NK-92 (cell line): ENCODE measurements around the gene RNF13.

Source experiments
- DNase-seq: peaks from one replicate; lab custom pipeline; 2025; ENCODE audit not compliant: unreplicated experiment; lab: John Stamatoyannopoulos, UW

The RNF13 gene, protein sequence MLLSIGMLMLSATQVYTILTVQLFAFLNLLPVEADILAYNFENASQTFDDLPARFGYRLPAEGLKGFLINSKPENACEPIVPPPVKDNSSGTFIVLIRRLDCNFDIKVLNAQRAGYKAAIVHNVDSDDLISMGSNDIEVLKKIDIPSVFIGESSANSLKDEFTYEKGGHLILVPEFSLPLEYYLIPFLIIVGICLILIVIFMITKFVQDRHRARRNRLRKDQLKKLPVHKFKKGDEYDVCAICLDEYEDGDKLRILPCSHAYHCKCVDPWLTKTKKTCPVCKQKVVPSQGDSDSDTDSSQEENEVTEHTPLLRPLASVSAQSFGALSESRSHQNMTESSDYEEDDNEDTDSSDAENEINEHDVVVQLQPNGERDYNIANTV

DNA sequence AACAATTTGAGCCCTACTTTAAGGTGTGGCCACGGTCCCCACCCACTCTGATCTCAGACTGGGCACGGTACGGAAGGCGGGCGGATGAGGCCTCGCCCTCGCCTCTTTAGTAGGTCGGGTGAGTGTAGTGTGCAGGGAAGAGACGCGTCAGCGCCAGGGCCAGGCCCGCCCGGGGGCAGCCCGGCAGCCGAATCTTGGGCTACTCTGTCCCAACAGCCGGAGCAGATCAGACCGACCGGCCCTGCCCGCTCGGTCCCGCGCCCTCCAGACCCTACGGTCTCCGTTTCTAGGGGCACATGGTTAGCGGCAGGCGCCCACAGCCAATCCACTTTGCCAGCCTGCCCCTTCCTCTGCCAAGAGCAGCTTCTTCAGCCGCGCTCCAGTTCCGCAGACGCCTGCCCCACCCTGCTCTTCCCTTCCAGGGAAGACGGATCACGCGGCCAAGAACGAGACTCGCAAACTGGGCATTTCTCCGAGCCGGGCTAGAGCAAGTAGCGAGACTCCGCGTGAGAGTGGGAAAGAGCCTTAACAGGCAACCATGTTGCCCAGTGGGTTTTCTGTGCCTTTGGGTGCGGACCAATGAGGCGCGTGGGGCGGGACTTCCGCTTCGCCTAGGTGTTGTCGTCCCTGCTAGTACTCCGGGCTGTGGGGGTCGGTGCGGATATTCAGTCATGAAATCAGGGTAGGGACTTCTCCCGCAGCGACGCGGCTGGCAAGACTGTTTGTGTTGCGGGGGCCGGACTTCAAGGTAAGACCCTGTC is at the start of gene RNF13:
Gene RNF13, plus strand, starts transcription at position 610 of the 761 bp plus-strand sequence. CDS start 32,812 bp downstream, outside the sequence.
- peak; percentile 52 for DNase-seq

DNA sequence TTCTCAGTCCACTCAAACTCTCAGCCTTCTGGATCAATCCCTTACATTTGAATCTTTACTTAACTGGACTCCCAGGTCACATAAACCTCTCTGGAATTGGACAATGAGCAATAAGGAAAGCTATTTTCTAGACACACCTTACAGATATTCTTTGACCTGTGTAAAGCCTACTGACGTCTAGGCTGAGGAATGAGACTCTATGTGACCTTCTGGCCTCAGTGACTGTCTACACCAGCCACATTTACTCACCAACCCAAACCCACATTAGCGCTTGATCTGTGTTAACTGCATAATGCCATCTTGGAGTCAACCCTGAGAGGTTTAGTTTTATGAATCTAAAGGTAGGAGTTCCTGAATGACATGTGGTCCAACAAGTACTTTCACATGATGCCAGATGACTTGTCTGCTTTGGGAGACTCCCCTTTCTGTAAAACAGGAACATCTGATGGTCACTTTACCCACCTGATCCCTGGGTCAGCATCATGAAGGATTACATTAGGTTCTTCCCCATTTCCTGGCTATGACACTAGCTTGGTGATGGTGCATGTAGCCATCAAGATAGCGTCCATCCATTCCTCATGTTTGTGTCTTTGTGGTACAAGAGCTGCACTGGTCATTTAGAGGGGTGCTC is 49.3 kb upstream of the RNF13 start:
- no peak for DNase-seq

DNA sequence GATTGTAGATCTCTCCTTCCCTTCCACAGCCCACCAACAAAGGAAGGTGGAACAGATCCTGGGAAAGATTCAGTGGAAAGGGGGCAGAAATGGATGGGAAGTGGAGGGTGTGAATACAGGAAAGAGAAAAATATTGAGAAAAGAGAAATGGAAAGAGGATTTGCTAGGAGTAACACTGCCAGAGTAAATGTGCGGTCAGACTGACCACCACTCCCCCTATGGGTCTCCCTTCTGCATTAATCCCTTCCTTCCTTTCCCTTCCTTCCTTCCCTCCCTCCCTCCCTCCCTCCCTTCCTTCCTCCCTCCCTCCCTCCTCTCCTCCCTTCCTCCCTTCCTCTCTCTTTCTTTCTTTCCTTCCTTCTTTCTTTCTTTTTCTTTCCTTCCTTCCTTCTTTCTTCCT is 48.7 kb upstream of the RNF13 start:
- no peak for DNase-seq

DNA sequence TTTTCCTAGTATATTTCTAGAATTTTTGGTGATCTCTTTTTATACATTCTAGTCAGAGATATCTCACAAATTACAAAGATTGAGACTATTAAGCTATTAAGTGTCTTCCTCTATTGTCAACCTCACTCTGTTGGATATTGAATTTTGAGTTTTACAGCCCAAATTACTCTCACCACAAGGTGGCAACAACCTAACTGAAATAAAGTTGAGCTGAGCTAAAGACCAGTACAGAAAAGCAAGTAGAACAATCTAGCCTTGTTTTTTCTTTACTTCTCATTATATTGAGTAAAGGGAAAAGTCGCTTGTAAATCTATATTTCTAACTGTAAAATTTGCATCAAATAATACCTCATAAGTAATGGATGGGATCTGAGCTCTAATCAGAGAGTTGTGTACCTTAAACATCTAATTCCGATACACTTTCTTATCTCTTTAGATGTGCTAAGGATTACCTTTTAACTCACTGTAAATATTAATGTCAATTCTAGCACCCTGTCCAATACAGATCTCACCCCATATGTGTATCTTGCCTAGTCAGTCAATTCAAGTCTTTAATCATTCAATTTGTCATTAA is 47.2 kb upstream of the RNF13 start:
- DNase-seq = no peak

DNA sequence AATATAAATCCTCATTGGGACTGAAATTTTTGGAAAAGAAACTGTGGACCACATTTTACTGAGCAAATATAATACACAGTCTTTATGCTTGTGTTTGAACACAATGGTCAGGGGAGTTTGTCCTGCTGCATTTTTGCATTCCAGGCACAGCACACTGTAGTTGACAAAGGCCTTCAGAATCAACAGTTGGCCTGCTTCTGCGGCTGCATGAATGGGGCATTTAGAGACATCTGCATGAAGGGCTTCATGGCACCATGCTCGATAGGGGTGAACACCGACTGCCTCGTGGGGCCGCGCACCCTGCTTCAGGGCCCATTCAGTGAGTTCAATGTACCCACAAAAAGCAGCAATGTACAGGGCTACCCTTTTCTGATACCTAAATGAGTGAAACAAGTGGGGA is 45.3 kb upstream of the RNF13 start:
- no peak for DNase-seq

DNA sequence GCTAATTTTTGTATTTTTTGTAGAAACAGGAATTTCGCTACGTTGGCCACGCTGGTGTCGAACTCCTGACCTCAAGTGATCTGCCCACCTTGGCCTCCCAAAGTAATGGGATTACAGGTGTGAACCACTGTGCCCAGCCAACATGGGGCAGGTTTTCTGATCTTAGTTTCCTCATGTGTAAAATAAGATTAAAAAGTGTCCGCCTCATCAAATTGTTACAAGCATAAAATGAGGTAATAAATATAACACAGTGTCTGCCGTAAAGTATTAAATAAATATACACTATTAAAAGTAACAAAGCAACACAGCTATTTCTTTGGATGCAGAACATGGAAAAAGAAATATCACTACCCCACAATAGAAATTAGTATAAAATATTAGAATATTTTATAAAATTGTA is 44.3 kb upstream of the RNF13 start:
- no peak for DNase-seq

DNA sequence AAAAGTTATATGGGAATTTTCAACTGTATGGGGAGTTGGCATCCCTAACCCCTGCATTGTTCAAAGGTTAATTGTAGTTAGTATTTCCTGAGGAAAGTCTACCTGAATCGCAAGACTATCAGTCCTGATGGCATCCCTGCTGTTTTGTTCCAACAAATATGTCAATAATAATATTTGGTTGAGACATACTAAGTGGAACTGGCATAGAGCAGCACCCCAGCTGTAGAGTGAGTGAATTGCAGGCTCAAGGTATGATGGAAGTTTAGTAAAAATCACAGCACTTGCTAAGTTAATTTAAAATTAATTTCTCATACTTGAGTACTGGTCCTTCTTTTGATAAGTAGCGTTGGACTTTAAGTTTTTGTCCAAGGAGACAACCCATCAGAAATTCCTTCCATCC is 42.8 kb upstream of the RNF13 start:
- no peak for DNase-seq

DNA sequence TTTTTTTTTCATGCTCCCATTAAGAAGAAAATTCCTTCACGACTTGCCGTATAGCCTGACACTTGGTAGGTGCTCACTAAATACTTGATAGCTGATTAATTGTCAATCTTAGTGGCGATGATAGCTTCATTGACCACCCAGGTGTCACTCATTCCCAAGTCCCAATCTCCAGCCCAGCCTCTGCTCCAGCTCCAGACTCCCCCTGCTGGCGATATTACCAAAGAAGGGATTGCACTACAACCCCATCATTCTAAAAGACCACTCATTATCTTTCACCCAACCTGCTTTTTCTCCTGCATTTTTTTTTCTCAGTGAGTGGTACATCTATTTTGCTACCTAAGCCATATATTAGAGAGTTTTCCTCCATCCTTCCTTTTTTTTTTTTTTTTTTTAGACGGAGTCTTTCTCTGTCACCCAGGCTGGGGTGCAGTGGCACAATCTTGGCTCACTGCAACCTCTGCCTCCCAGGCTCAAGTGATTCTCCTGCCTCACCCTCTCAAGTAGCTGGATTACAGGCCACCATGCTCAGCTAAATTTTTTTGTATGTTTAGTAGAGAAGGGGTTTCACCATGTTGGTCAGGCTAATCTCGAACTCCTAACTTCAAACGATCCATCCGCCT is 41.3 kb upstream of the RNF13 start:
- DNase-seq = no peak

DNA sequence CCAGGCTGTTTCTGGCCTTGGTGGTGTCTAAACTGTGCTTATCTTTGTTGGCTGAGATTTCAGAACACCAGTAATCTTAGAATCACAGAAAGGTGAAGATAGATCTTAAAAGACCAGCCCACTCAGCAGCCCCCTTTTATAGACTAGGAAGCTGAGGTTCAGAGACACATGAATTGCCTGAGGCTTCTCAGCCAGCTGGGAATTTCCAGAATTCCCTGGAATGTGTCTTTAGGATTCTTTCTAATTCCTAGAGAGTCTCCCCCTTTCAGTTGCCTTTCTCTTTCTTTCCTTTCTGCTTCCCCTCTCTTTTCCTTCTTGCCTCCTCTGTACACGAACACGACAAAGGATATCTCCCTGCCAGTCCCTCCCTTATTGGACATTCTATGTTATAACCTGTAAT is 40.2 kb upstream of the RNF13 start:
- DNase-seq = no peak

DNA sequence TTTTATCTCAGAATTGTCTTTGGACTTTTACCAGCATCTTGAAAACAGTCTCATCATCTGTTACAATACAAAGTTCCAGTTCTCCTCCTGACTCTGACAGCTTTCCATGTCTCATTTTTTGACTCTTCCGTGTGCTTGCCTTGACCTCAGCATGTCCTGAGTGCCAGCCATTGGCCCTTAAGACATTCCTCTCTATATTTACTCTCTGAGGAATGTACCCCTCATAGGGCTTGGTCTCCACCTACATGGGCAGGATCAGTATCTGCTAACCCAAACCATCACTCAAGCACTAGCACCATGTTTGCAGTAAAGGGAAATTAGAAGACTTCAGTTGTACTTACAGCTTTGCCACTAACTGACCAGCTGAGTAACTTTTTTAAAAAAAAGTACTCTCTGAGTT is 36.8 kb upstream of the RNF13 start:
- DNase-seq = no peak

DNA sequence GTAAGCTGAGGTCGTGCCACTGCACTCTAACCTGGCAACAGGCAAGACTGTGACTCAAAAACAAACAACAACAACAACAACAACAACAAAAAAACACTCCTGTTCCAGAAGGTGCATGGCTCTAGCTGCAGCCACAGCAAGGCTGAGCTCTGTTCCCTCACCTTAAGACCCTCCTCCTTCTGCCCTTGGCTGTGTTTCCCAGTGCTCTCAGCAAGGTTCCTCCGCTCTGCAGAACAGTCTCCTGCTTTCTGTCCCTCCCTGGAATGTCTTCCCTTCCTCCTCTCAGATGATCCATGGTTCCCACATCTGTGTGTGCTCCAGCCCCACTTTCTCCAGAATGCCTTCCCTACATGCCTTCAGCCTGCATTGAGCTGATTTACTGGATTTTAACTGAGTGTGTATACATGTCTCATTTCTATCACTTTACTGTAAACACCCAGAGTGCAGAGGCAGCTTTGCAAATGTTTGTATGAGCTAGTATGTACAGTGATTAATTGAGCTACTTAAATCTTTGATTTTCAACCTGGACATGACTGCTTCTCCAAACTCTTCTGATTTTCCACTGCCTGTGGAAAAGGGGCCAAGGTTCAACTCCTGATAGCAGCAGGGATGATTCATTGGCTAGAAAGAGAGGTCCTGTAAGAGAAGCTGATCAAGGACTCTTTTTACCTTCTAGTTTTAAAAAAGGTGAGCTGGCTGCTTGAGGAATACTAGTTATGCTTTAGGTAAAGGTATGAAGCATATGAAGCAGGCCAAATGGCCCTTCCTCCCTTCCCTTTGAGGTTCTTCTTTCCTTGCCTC is 35.4 kb upstream of the RNF13 start:
- no peak for DNase-seq

DNA sequence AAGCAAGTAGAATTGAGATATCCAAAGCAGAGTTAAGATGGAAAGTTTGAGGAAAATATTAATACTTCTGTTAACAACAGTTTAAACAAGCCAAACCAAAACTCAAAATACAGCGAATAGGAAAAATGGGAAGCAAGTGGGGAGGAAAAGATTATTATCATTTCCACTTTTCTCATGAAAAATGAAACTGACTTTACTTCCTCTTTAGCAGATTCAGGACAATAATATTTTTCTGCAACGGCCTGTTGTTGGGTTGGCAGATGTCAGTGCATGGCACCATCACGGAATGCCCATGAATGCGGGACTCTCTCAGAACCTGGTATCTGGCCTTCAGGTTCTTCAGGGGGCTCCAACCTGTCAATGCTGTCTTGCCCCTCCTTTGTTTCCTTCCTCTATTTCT is 31.8 kb upstream of the RNF13 start:
- no peak for DNase-seq

DNA sequence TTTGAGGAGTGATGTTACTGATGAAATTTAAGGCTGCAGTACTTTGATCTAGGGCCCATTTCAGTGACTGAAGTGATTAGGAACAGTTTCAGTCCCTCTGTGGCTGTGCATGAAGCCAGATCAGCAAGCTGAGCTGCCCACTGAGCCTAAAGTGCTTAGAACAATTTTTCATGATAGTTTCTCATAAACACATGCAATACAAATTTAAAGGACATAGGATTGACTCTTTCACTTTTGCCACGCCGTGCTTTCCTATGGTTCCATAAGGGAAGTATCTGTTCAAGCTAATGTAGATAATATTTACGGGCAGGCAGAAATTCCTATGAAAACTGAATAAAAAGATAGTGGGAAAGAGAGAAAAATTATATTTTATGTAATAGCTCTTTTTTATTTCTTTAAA is 31.3 kb upstream of the RNF13 start:
- no peak for DNase-seq

DNA sequence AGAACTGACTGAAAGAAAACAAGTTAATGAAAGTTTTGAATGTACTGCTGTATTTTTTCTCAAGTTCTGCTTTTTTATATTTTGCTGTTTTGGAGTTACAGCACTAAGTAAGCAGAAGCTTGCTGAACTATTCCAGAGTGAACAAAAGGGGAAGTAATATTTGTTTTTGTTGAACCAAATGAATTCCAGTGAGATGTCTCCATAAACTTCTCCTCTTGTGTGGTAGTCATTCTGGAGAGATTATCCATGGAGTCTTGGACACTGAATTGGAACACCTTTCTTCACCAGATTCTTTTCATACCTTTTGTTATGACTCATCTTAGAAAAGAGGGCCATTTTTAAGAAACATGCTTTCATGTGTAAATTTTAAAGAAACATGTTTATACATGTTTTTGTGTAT is 29.4 kb upstream of the RNF13 start:
- no peak for DNase-seq

DNA sequence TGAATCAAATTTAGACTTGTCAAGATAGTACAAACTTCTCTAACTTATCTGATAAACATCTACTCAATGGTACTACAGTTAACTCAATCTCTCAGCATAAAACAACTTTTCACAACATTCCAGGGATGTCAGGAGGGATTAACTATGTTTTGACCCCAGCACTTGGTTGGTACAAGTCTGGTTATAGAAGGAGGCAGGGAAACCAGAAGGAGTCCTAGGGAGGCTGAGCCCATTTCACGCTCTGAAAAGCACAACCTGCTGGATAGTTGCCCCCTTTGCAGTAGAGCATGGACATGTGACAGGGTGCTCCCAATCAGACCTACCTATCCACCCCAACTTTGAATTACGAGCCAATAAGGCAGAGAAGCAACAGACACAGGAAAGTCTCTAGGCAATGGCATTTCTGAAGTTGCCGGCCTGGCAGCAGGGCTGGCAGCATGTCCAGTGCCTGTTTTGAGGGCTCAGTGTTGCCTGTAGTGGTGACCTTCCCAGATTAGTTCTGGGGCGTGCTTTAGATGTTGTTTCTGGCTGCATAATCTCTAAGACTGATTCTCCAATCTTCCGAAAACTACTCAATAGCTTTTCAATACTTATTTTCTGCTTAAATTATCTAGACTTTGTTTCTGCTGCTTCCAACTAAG is 28.8 kb upstream of the RNF13 start:
- no peak for DNase-seq

DNA sequence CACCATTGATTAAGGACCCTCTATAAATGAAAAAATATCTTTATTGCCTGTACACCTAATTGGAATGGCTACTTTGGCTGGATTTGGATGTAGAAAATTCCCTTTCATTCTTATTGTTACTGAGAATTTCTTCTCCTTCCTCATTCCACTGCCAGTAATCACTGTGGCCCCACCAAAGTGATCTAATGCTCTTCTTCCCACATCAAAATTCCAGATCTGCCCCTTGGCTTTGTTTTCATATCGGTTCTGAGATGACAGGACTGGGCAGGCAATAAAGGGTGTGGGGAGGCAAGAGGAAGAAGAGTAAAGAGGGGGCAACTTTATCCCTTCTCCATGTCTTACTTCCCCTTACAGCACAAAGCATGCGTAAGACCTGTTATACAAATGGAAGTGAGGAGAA is 22.7 kb upstream of the RNF13 start:
- DNase-seq = no peak

DNA sequence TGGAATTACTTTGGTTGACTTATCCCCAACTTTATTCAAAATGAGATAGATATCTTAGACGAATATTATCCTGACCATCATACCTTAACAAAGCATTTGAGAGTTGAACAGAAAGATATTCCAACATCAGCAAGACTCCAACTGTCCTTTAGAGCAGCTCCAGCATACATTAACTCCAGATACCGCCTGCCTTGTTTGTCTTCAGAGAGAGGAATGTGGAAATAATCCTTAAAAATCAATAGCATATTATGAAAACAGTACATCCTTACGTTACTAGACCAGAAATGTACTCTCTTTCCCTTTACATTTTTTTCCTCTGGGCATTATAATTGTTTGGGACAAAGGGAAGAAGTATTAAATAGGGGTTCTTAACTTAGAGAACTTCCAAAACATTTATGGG is 22.3 kb upstream of the RNF13 start:
- no peak for DNase-seq

DNA sequence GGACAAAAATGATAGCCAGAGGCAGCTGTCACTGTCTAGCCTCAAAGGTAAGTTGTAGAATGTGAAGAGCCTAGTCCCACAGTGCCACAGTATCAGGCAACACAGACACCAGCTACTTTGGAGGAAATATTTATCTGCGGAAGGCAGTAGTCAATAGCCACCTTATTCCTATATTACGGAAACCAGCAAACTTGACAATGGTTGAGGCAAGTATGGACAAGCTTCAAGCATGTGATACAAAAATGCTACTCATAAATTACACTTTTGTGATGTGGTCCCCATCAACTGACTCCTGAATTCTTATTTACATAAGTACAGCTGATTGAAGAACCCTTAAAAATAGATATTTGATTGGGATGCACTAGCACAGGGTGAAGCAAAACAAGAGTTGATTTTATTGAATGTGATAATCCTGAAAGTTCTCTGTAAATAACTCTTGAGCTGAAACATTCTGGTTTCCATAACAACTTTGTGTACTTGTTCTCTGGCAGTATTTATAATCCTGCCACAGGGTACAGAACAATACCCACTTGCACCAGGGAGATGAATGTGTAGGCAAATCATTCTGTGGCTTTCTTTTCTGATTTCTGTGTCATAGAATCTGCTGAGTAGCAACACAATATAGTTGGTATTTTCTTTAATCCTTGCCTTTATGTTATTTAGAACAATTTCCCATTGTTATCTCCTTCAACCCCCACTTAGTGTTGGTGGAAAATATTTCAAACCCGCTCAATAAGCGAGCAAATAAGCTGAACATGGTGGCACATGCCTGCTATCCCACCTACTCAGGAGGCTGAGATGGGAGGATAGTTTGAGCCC is 20.4 kb upstream of the RNF13 start, which contains the start of gene ANKUB1:
Gene ANKUB1, minus strand, starts transcription at position 103 of the 819 bp plus-strand sequence. CDS start 188 bp downstream, outside the sequence.
- no peak for DNase-seq

DNA sequence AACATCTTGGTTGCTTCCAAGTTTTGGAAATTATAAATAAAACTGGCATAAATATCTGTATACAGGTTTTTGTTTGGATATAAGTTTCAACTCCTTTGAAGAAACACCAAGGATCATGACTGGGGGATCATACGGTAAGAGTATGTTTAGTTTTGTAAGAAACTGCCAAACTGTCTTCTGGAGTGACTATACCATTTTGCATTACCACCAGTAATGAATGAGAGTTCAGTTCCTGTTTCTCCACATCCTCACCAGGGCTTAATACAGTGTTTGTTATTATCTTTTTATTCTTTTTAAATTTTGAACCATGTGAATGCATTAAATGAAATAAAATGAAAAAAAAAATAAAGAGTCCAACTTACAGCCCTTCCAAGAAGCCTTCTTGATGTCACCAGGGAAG is 17.0 kb upstream of the RNF13 start:
- DNase-seq = no peak
